Measurements from ENCODE around the gene C3orf33. TPM values are rescaled to one million over a fixed set of nuclear protein-coding genes. Genes with fewer than 3 reads are reported as not detected.
A peak's percentile ranks its signal among the peaks of the same experiment; 100 is the strongest.

C3orf33 gene
- total and polyA plus RNA-seq, 2 of the 13 experiments (the other 11 are each of a cell fraction or from before 2014, with no cell fraction given): 9.2 to 12.6 TPM

DNA sequence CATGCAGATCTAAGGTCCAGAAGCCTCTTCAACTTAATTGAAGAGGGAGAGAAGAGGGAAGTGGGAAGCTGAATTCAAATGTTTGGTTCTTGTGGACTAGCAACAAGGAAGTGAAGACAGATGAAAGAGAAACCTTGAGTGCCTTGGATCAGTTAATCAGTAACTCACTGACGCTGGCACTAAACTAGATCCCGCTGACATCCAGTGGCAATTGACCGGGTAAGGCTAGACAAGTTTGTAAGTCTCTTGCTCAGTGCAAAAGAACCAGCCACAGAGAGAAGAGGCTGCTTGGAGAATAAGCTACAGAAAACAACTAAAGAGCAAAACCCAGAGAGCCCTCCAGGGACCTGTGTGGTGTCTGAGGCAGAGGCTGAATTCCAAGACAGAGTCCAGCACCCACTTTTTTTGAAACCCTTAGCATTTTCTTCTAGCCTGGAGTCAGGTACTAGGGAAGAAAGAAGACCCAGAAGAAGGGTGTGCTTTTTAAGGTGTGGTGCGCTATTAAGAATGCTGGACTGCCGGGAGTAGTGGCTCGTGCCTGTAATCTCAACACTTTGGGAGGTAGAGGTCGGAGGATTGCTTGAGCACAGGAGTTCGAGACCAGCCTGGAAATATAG is 68.1 kb downstream of the C3orf33 start (continued):
- peak; percentile 54 for TF ChIP-seq ARID5B (CRISPR knock-in tag; IDR thresholded peaks at IDR 0.05)
- TF ChIP-seq MEIS1 (CRISPR knock-in tag; IDR thresholded peaks at IDR 0.05; ENCODE audit: borderline replicate concordance): no peak
- no peak for TF ChIP-seq TBX3 (IDR thresholded peaks at IDR 0.05; ENCODE audit: borderline replicate concordance)
- no peak for TF ChIP-seq HNRNPUL1 (IDR thresholded peaks at IDR 0.05; ENCODE audit: low read depth, low read length)
- no peak for TF ChIP-seq MTA1 (CRISPR knock-in tag; IDR thresholded peaks at IDR 0.05; ENCODE audit: borderline replicate concordance)
- TF ChIP-seq ERF (CRISPR knock-in tag; IDR thresholded peaks at IDR 0.05): 0 out of 2 replicates have a peak, but pooled peaks have one; percentile 13
- peak; percentile 36; the same call in 1 of the 2 replicates for TF ChIP-seq MED1 (CRISPR knock-in tag; IDR thresholded peaks at IDR 0.05)
- peak; percentile 40 for TF ChIP-seq ZMYM4 (CRISPR knock-in tag; IDR thresholded peaks at IDR 0.05)
- TF ChIP-seq ARID3A (IDR thresholded peaks at IDR 0.05; ENCODE audit: low read depth, low read length): peak; percentile 64; the same call in 1 of the 2 replicates
- TF ChIP-seq ELF4 (CRISPR knock-in tag; IDR thresholded peaks at IDR 0.05; ENCODE audit: borderline replicate concordance): peak; percentile 52; the same call in 1 of the 2 replicates
- TF ChIP-seq, protein P1, sequence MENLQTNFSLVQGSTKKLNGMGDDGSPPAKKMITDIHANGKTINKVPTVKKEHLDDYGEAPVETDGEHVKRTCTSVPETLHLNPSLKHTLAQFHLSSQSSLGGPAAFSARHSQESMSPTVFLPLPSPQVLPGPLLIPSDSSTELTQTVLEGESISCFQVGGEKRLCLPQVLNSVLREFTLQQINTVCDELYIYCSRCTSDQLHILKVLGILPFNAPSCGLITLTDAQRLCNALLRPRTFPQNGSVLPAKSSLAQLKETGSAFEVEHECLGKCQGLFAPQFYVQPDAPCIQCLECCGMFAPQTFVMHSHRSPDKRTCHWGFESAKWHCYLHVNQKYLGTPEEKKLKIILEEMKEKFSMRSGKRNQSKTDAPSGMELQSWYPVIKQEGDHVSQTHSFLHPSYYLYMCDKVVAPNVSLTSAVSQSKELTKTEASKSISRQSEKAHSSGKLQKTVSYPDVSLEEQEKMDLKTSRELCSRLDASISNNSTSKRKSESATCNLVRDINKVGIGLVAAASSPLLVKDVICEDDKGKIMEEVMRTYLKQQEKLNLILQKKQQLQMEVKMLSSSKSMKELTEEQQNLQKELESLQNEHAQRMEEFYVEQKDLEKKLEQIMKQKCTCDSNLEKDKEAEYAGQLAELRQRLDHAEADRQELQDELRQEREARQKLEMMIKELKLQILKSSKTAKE (CRISPR knock-in tag; IDR thresholded peaks at IDR 0.05; ENCODE audit: borderline replicate concordance): no peak
- peak; percentile 26; the same call in 1 of the 2 replicates for TF ChIP-seq NCOA2 (CRISPR knock-in tag; IDR thresholded peaks at IDR 0.05)
- peak; percentile 41; the same call in 1 of the 2 replicates for TF ChIP-seq FOXK1 (CRISPR knock-in tag; IDR thresholded peaks at IDR 0.05; ENCODE audit: borderline replicate concordance, low read depth)
- peak; percentile 41 for TF ChIP-seq FOXP4 (CRISPR knock-in tag; IDR thresholded peaks at IDR 0.05)

Data from HepG2 (cell line).